ENCODE measurements around the gene SLC2A9. TPM values are rescaled to one million over a fixed set of nuclear protein-coding genes. Genes with fewer than 3 reads are reported as not detected.
A peak's percentile ranks its signal among the peaks of the same experiment; 100 is the strongest.

Gene SLC2A9
- polyA plus RNA-seq, 1 donor: 5.0 TPM

DNA sequence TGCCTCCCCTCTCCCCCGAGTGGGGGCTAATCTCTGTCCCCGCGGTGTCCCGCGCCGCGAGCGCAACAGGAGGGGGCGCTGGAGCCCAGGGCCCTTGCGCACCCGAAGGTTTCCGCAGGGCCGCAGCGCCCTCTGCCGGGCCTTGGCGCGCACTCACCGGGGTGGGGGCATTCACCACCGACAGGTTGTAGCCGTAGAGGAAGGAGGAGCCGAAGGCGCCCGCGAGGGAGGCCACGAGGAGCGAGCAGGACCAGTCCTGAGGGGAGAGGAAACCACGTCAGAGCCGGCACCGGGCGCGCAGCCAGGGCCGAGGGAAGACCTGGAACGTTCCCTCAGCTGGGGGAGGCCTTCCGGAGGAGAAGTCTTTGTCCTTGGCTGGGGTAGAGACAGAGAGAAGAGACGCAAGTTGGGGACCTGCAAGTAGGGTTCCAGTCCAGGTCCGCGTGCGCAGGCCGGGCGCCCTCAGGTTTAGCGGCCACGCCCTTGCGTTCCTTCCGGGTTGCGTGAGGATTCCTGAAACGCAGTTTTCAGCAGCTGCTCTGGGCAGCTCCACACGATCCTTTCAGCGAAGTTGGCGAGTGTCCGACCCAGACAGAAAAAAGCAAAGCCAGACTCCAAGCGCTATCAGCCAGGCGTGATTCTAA is 2.4 kb downstream of the SLC2A9 start:
- peak; percentile 96 for DNase-seq

- DNase-seq: no peak
Observed at GRCh38 chr4:10017037-10017893, 4.0 kb downstream of the SLC2A9 start.

DNA sequence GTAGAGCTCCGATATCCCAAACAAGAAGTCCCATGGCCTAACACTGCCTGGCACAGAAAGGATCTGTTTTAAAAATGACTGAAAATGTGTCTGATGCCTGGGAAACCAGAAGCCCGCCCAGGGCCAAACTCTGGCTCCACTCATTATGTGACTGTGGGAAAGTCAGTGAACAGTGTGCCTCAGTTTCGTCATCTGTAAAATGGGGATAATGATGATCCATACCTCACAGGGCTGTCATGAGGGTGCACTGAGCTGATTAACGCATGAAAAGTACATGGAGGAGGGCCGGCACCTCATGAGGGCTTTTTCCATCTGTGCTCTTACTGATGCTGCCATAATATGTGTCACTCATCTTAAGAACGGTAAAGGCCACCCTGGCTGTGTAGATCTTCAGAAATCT is 5.1 kb downstream of the SLC2A9 start:
- no peak for DNase-seq

DNA sequence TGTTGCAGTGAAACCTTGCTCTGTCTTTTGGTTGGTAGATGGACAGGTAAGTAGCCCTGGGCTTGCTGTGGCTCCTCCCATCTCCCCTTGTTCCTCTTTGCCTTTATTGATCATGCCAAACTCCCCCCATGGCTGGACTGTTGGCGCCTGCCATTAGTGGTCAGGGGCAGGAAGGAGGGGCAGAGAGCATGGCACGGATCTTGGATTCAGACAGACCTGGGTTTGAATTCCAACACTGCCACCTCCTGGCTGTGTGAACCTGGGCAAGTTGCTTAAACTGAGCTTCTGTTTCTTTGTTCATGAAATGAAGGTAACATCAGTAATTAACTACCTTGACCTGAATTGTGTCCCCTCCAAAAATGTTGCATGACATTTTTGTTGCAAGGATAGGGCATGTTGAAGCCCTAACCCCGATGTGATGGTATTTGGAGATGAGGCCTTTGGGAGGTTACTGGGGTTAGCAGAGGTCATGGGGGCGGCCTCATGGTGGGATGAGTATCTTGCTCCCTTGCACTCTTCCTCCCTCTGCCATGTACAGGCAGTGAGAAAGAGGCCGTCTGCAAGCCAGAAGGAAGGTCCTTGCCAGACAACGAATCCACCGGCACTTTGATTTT is 6.0 kb downstream of the SLC2A9 start:
- DNase-seq: no peak

DNA sequence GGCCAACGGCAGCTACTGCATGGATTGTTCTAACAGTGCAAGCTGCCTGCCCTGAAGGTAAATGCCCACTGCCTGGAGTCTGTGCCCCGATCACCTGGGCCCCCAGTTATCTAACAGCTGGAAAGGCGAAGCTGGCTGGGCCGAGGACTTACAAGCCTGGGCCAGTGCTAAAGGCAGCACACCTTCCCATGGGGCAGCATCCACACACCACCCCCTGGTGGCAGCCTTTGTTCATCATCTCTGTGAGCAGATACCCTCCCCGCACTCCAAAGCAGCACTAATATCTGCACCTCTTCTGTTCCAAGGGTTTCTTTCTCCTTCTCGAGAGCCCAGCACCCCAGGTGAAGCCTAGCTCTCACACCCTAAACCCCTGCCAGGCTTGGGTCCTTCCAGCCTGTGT is 7.6 kb downstream of the SLC2A9 start:
- DNase-seq: no peak

DNA sequence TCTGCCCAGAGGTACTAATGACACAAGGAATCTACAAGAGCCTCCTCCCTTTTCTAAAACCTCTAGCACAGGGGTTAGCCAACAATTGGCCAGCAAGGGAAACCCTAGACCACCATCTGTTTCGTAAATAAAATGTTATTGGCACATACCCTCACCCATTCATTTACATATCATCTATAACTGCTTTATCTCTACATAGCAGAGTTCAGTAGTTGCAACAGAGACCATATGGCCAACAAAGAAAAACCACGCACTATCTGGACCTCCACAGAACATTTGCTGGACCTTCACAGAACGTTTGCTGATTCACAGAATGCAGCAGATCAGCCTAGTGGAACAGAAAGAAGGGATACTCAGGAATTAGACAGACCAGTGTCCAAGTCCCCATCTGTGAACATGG is 9.4 kb downstream of the SLC2A9 start:
- no peak for DNase-seq

- DNase-seq: no peak
Observed at GRCh38 chr4:10011277-10011676, 10.0 kb downstream of the SLC2A9 start.

DNA sequence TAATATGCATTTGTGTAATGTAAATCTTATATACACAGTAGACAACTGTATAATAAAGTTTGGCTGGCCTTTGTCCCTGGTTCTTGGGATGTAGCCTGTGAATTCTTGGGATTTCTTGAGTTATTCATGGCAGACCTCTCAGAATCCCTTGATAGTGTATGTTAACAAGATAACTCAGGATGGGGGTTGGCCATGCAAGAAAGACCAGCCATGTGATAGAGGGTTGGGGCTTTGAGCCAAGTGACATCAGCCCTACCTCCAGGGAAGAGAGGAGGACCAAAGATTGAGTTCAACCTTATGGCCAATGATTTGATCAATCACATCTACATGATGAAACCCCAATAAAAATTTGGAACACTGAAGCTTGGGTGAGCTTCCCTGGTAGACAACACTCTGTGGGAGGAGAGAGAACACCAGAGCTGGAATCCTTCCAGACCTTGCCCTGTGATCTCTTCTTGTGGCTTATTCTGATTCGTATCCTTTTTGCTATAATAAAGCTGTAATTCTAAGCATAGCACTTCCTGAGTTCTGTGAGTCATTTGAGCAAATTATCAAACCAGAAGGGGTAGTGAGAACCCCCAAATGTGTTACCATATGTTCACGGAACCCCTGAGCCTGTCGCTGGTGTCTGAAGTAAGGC is 11.3 kb downstream of the SLC2A9 start:
- DNase-seq: no peak

- no peak for DNase-seq
Observed at GRCh38 chr4:10008609-10009005, 12.7 kb downstream of the SLC2A9 start.

- peak; percentile 85 for DNase-seq
Observed at GRCh38 chr4:10007793-10008608, 13.3 kb downstream of the SLC2A9 start.

GRCh38 chr4:10007436-10007740 is 13.9 kb downstream of the SLC2A9 start:
- DNase-seq: no peak

DNA sequence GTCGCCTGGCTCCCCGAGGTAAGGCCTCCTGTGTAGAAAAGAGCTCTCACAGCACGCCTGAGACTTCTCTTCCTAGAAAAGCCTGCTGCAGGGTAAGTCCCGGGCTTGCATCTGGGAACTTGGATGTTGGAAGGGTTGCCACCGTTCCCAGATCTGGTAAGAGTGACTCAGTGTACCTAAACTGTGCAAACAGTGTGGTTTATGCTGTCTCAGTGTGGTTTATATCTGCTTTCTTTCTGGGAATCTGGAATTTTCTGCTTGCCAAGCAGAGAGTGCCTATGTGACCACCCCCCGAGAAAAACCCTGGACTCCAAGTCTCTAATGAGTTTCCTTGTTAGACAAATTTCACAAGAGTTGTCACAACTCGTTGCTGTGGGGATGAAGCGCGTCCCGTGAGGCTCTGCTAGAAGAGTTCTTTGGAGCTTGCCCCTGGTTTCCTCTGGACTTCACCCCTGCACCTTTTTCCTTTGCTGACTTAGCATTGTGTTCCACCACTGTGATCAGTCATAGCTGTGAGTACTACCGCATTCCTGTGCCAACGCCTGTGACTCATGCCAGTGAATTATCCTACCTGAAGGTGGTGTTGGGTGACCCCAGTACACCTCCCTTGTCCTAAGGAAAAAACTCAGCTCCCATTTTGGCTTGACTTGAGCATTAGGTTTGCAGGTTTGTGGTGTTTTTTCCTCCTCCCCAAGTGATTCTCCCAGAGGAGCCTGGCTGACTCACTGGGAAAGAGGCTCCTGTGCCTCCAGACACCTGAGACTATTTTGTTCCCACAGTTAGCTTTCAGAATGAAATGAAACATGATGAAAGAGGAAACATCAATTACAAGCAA is 14.5 kb downstream of the SLC2A9 start:
- DNase-seq: no peak

- DNase-seq: no peak
Observed at GRCh38 chr4:10006231-10006600, 15.1 kb downstream of the SLC2A9 start.

DNA sequence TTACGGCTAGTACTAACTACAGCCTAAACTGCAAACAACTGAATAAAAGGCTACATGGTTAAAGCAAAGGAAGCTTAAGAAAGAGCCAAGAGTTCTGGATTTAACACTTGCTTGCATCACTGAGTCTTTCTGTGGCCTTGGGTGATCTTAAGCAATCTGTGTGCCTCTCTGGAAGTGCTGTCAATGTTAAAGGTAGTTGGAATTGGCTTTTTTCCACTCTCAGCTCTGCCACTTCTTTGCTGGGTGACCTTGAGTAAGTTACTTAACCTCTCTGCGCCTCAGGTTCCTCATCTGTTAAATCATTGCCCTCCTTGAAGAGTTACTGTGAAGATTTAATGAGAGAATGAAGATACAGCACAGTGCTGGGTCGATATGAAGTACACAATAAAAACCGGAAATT is 15.7 kb downstream of the SLC2A9 start:
- no peak for DNase-seq

DNA sequence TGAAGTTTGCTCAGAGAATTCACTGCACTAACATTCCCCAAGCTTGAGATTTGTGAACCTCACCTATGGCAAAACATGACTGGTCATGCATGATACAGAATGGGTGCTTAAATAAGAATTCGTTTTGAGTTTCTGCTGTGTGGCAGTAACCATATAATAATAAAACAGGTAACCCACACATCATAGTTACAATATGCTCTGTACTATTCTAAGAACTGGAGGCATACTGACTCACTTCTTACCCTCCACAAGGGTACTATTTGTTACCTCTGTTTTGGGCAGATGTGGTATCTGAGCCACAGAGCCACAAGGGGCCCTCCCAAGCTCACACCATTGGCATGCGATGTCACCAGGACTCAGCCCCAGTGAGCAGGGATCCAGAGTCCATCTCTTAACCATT is 17.6 kb downstream of the SLC2A9 start:
- no peak for DNase-seq

GRCh38 chr4:10002278-10002677 is 19.0 kb downstream of the SLC2A9 start:
- DNase-seq: no peak

- no peak for DNase-seq
Observed at GRCh38 chr4:10001757-10002156, 19.5 kb downstream of the SLC2A9 start.

DNA sequence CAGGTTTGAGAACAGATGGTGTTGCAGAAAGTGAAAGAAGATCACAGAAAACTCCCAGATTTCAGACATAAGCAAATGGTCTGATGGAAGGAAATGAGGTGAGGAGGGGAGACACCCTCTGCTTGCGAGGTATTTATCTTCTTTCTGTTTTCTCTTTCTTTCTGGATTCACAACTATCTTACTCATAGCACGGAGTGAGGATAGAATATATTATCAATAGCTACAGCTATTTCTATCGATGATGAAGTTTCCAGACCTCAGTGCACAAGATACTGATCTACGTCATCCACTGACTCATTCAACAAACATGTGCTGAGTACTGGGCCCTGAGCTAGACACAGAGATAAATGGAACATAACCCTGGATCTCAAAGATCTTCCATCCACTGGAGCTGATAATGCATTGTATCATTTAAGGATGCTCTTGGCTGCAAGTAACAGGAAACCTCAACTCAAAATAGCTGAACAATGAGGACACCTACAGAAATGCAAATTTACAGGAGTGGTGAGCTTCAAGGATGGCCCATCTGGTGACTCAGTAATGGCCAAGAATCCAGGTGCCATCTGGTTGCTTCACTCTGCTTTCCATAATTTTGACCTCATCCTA is 21.2 kb downstream of the SLC2A9 start:
- DNase-seq: no peak

DNA sequence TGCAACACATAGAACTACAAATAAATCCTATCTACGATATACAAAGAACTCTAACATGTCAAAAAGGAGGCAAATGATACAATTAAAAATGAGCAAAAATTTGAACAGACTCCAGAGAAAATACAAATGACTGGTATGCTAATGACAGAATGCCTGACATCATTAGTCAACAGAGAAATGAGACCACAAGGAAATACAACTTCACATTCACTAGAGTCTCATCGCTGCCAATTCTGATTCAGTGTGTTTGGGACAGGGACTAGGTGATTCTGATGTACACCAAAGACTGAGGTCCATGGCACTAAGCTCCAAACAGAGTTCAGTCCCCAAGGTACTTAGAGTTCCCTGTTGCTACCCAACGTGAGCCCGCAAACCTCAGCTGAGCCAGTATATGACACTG is 23.4 kb downstream of the SLC2A9 start:
- DNase-seq: no peak

- DNase-seq: no peak
Observed at GRCh38 chr4:9996319-9997110, 24.8 kb downstream of the SLC2A9 start.

Measured in hindlimb muscle (tissue), 1 donor.